ENCODE measurements around the gene PDE1A.

- TF ChIP-seq CTCF (IDR thresholded peaks at IDR 0.05) (no peak), POLR2A (IDR thresholded peaks at IDR 0.05) (no peak)
These were observed 66.1 kb downstream of the PDE1A start for GRCh38 chr2:182360663-182361260.

Measured in prostate gland (tissue), 2 donors.